Neural cell (in vitro differentiated cells): Measurements from ENCODE around the gene ZCCHC14. TPM values are rescaled to one million over a fixed set of nuclear protein-coding genes. Genes with fewer than 3 reads are reported as not detected.
"Not testable (repeated sequence)": the region's sequence is repeated elsewhere in the genome, so short reads cannot be mapped to it uniquely, and the experiment has no call there.

ENCODE experiments used
- H2AFZ ChIP-seq: fragments of 200-600, 300-800 bp; sonication (generic), shearing (Covaris generic); 2 replicates; pipeline ENCODE4 v1.6.0; 2014; ENCODE audit warnings: low read depth, mild to moderate bottlenecking, antibody characterized with exemption, low read length, moderate library complexity
- H3F3A ChIP-seq: fragments of 200-600 bp; shearing (Covaris generic); 2 replicates; pipeline ENCODE4 v1.6.1; 2016; ENCODE audit warnings: mild to moderate bottlenecking, moderate library complexity, mixed read lengths, antibody characterized with exemption, low read length; ENCODE audit not compliant: insufficient read depth, poor library complexity, severe bottlenecking
- H3K27ac ChIP-seq: fragments of 200-600, 300-800 bp; sonication (generic), shearing (Covaris generic); 2 replicates; pipeline ENCODE4 v1.5.1; 2014; ENCODE audit warnings: mild to moderate bottlenecking, low read length, moderate library complexity
- H3K27me3 ChIP-seq: fragments of 300-800, 200-600 bp; sonication (generic), shearing (Covaris generic); 2 replicates; pipeline ENCODE4 v1.6.0; 2014; ENCODE audit warnings: mild to moderate bottlenecking, low read depth, low read length, moderate library complexity; ENCODE audit not compliant: insufficient read depth
- H3K36me3 ChIP-seq: fragments of 300-800, 200-600 bp; sonication (generic), shearing (Covaris generic); 2 replicates; pipeline ENCODE4 v1.5.1; 2014; ENCODE audit warnings: mild to moderate bottlenecking, antibody characterized with exemption, low read length, moderate library complexity; ENCODE audit not compliant: insufficient read depth
- H3K4me2 ChIP-seq: fragments of 300-800, 200-600 bp; sonication (generic), shearing (Covaris generic); 2 replicates; pipeline ENCODE4 v1.6.0; 2014; ENCODE audit warnings: mild to moderate bottlenecking, low read length
- H3K4me3 ChIP-seq: fragments of 300-800, 200-600 bp; sonication (generic), shearing (Covaris generic); 2 replicates; pipeline ENCODE4 v1.5.1; 2014; ENCODE audit warnings: mild to moderate bottlenecking, low read length, moderate library complexity
- H3K79me2 ChIP-seq: fragments of 200-600 bp; shearing (Covaris generic); replicated peaks from 2 replicates; pipeline ENCODE4 v1.6.0; 2014; ENCODE audit warnings: mild to moderate bottlenecking, low read length, moderate library complexity; ENCODE audit not compliant: insufficient read depth
- H3K9ac ChIP-seq: fragments of 300-800, 200-600 bp; sonication (generic), shearing (Covaris generic); 2 replicates; pipeline ENCODE4 v1.6.1; 2016; ENCODE audit warnings: mild to moderate bottlenecking, low read length, mixed read lengths
- H3K9me2 ChIP-seq: fragments of 200-600 bp; shearing (Covaris generic); 2 replicates; pipeline ENCODE4 v1.6.1; 2016; ENCODE audit warnings: mild to moderate bottlenecking, low read length, mixed read lengths; ENCODE audit not compliant: insufficient read depth
- H3K9me3 ChIP-seq: fragments of 200-600, 300-800 bp; sonication (generic), shearing (Covaris generic); 2 replicates; pipeline ENCODE4 v1.6.1; 2016; ENCODE audit warnings: mild to moderate bottlenecking, mixed run types, low read length, moderate library complexity, mixed read lengths
- H4K20me1 ChIP-seq: fragments of 200-600 bp; shearing (Covaris generic); 2 replicates; pipeline ENCODE4 v1.6.1; 2016; ENCODE audit warnings: mild to moderate bottlenecking, mixed run types; ENCODE audit not compliant: insufficient read depth
- CTCF ChIP-seq: fragments of 450-650 bp; IDR thresholded peaks from 2 replicates; pipeline ENCODE4 v1.5.1; 2014; ENCODE audit warnings: antibody characterized with exemption, mild to moderate bottlenecking, moderate library complexity; ENCODE audit not compliant: poor library complexity, severe bottlenecking
- EP300 ChIP-seq: fragments of 450-650 bp; conservative IDR thresholded peaks from 2 replicates; pipeline ENCODE4 v1.6.1; 2014; ENCODE audit warnings: antibody characterized with exemption, mild to moderate bottlenecking, moderate library complexity; ENCODE audit not compliant: poor library complexity, severe bottlenecking
- EZH2 ChIP-seq: fragments of 200-600, 300-800 bp; shearing (Covaris generic), sonication (generic); IDR thresholded peaks from 2 replicates; pipeline ENCODE4 v1.6.1; 2014; ENCODE audit warnings: antibody characterized with exemption, low read length, borderline replicate concordance, mild to moderate bottlenecking; ENCODE audit not compliant: insufficient read depth, poor library complexity, severe bottlenecking
- MXI1 ChIP-seq: fragments of 450-650 bp; conservative IDR thresholded peaks from 2 replicates; pipeline ENCODE4 v1.6.1; 2014; ENCODE audit warnings: antibody characterized with exemption, mild to moderate bottlenecking; ENCODE audit not compliant: poor library complexity, severe bottlenecking
- POLR2AphosphoS5 ChIP-seq: IDR thresholded peaks from 2 replicates; pipeline ENCODE4 v1.6.1; 2012
- RAD21 ChIP-seq: fragments of 450-650 bp; conservative IDR thresholded peaks from 2 replicates; pipeline ENCODE4 v1.6.1; 2014; ENCODE audit warnings: antibody characterized with exemption, mild to moderate bottlenecking, moderate library complexity
- SMC3 ChIP-seq: fragments of 450-650 bp; conservative IDR thresholded peaks from 2 replicates; pipeline ENCODE4 v1.6.1; 2014; ENCODE audit warnings: antibody characterized with exemption, mild to moderate bottlenecking, moderate library complexity; ENCODE audit not compliant: poor library complexity
- TAF1 ChIP-seq: IDR thresholded peaks from 2 replicates; pipeline ENCODE4 v1.6.1; 2012; ENCODE audit warnings: low read depth
- polyA plus RNA-seq: library from polyadenylated mRNA; depleted of rRNA; stranded (reverse); fragments of >200 nt; gene quantifications from 2 replicates; pipeline ENCODE4 v1.2.3, GENCODE V29; 2014
- TF ChIP-seq, protein P1 (sequence below): IDR thresholded peaks from 2 replicates; pipeline ENCODE4 v1.6.1; 2012; ENCODE audit warnings: borderline replicate concordance

The ZCCHC14 gene
- polyA plus RNA-seq, 1 donor from 2014 or later = 22.1 TPM

DNA sequence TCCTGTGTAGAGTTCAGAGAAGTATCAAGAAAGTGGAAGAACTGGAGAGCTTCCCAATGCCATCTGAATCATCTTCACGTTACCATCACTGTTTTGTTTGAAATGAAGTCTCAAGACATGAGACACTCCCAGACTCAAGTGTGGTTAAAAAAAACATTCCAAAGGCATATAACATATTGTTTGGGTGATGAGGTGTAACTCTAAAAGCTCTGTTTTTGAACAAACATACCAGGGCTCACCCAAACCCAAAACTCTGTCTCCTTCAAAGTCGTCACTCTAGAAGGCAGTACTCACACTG lies 6.3 kb upstream of the ZCCHC14 start:
- Histone ChIP-seq H3K79me2 (no peaks in the 10 kb centered on the region), H3K27me3 (no peaks in the 10 kb centered on the region), H3K27ac (no peak overlapping the region), H3K4me3 (no peak overlapping the region), H3K9me3 (no peaks in the 10 kb centered on the region), H3F3A (no peaks in the 10 kb centered on the region), H3K9ac (no peak overlapping the region), H2AFZ (no peak overlapping the region), H3K4me2 (no peak overlapping the region), H3K9me2 (no peaks in the 10 kb centered on the region), H4K20me1 (no peaks in the 10 kb centered on the region), H3K36me3 (no peaks in the 10 kb centered on the region)
- TF ChIP-seq MXI1 = no peak
- TF ChIP-seq TAF1 = no peak
- no peak for TF ChIP-seq POLR2AphosphoS5
- TF ChIP-seq, protein P1, sequence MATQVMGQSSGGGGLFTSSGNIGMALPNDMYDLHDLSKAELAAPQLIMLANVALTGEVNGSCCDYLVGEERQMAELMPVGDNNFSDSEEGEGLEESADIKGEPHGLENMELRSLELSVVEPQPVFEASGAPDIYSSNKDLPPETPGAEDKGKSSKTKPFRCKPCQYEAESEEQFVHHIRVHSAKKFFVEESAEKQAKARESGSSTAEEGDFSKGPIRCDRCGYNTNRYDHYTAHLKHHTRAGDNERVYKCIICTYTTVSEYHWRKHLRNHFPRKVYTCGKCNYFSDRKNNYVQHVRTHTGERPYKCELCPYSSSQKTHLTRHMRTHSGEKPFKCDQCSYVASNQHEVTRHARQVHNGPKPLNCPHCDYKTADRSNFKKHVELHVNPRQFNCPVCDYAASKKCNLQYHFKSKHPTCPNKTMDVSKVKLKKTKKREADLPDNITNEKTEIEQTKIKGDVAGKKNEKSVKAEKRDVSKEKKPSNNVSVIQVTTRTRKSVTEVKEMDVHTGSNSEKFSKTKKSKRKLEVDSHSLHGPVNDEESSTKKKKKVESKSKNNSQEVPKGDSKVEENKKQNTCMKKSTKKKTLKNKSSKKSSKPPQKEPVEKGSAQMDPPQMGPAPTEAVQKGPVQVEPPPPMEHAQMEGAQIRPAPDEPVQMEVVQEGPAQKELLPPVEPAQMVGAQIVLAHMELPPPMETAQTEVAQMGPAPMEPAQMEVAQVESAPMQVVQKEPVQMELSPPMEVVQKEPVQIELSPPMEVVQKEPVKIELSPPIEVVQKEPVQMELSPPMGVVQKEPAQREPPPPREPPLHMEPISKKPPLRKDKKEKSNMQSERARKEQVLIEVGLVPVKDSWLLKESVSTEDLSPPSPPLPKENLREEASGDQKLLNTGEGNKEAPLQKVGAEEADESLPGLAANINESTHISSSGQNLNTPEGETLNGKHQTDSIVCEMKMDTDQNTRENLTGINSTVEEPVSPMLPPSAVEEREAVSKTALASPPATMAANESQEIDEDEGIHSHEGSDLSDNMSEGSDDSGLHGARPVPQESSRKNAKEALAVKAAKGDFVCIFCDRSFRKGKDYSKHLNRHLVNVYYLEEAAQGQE = no peak
- no peak for TF ChIP-seq CTCF
- TF ChIP-seq EZH2 = no peak
- TF ChIP-seq EP300 = no peak
- TF ChIP-seq RAD21 = no peak
- no peak for TF ChIP-seq SMC3

DNA sequence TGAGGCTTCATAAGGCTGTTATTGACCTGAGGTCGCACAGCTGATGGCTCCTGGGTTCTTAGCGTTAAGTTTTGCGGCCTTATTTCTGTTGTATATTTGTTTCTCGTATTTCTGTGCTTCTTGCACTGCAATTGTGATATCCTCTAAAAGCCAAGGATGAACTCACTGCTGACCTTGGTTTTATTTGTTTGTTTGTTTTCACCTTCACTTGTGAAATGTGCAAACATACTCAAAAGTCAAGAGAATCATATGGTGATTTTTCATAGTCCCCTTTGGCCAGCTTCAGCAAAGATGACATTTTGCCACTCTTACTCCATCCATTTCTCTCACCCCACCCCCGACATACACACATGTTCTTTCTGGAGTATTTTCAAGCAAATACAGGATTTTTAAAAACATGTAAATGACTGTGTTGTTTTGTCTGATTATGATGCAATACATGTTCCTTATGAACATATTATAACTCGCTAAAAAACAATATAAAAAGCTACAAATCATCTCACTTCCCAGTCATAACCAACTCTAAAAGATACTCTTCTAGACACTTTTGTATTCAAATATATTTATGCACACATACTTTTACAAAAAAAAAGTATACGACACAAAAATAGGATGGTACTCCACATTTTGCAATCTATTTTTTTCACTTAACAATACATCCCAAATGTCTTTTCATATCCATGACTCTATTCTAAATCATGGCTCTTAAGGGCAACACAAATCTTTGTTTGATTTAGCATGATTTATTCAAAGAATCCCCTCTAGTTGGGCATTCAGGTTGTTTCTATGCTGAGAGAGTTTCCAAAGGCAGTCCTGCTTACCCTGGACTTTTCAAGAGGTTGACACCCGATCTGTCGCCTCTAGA lies 5.7 kb upstream of the ZCCHC14 start:
- H3K4me2 ChIP-seq = no peak overlapping the region

DNA sequence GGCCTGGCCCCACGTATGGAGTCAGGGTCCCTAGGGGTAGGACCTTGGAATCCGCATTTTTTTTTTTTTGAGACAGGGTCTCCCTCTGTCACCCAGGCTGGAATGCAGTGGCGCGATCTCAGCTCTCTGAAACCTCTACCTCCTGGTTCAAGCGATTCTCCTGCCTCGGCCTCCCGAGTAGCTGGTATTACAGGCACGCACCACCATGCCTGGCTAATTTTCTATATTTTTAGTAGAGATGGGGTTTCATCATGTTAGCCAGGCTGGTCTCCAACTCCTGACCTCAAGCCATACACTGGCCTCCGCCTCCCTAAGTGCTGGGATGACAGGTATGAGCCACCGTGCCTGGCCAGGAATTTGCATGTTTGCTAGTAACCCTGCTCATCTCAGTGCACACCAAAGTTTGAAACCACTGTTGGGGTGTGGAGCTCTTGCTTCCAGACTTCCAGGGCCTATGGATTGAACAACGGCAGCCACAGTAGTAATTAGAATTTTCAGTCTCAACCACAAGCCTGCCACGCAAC lies 5.0 kb upstream of the ZCCHC14 start:
- not testable (repeated sequence) for H3K4me3 ChIP-seq, H3K9me2 ChIP-seq, H3K27ac ChIP-seq, H3K9me3 ChIP-seq, H3K79me2 ChIP-seq, H4K20me1 ChIP-seq, H3K4me2 ChIP-seq, H3K9ac ChIP-seq, H3F3A ChIP-seq, H3K36me3 ChIP-seq, H2AFZ ChIP-seq, H3K27me3 ChIP-seq

More for the DNA sequence above, 5.7 kb upstream of the ZCCHC14 start:
- Histone ChIP-seq H3F3A (no peaks in the 10 kb centered on the region), H2AFZ (no peak overlapping the region), H3K27ac (no peak overlapping the region), H3K4me3 (no peak overlapping the region), H3K9me3 (no peaks in the 10 kb centered on the region), H4K20me1 (no peaks in the 10 kb centered on the region), H3K36me3 (no peaks in the 10 kb centered on the region), H3K27me3 (no peaks in the 10 kb centered on the region), H3K9ac (no peak overlapping the region), H3K9me2 (no peaks in the 10 kb centered on the region), H3K79me2 (no peaks in the 10 kb centered on the region)
- TF ChIP-seq TAF1 (no peak), RAD21 (no peak)

DNA sequence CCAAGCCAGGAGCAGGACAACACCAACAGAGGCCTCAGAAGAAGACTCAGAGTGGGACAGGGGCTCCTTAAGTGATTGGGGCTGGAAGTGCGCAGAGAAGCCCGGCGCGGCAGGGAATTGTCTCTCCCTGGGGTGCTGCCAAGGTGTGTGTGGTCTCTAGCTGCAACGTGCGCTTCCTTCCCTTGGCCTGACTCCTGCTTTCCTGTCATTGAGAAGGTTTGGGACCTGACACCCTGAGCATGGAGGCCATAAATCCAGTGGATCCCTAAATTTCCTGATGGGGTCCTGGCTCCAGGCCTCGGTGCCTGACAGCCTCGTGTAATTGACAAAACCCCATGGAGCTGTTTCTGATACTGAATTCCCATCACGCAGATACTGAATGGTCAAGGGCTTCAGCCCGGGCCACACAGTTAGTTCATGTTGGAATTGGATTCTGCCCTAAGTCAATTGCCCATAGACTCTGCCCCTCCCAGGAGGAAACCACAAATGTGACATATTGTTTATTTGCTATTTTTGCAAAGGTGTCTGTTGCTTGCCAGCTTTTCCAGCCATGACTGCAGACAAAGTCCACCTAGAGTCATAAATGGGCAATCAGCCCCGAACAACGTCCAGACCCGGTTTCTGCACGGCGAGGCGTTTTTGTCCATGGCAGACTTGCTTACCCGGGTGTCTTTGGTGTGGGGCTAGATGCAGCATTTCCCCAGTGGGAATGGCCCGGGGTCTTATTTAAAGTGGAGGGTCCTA lies 4.4 kb upstream of the ZCCHC14 start:
- not testable (repeated sequence) for H3K27ac ChIP-seq, H2AFZ ChIP-seq, H3K79me2 ChIP-seq, H3K9ac ChIP-seq, H3K4me3 ChIP-seq, H4K20me1 ChIP-seq, H3K4me2 ChIP-seq, H3K9me2 ChIP-seq, H3K27me3 ChIP-seq, H3K36me3 ChIP-seq, H3F3A ChIP-seq, H3K9me3 ChIP-seq
